Mucosa of stomach (tissue), 1 donor: Measurements from ENCODE around the gene MIB2.
"Not testable (repeated sequence)": the region's sequence is repeated elsewhere in the genome, so short reads cannot be mapped to it uniquely, and the experiment has no call there.

ENCODE experiments used
- H3K27me3 ChIP-seq: one replicate; pipeline ENCODE4 v1.7.0; 2013; ENCODE audit warnings: mild to moderate bottlenecking, low read length; ENCODE audit not compliant: control insufficient read depth, insufficient read depth
- H3K36me3 ChIP-seq: one replicate; pipeline ENCODE4 v1.7.0; 2013; ENCODE audit warnings: low read length; ENCODE audit not compliant: control insufficient read depth, insufficient read depth
- H3K4me1 ChIP-seq: one replicate; pipeline ENCODE4 v1.7.0; 2013; ENCODE audit warnings: mild to moderate bottlenecking, low read length; ENCODE audit not compliant: control insufficient read depth, insufficient read depth
- H3K4me3 ChIP-seq: one replicate; pipeline ENCODE4 v1.7.0; 2013; ENCODE audit warnings: low read length
- H3K9ac ChIP-seq: one replicate; pipeline ENCODE4 v1.7.0; 2013; ENCODE audit warnings: mild to moderate bottlenecking, low read length, moderate library complexity
- H3K9me3 ChIP-seq: one replicate; pipeline ENCODE4 v1.7.0; 2013; ENCODE audit warnings: mild to moderate bottlenecking, low read length, moderate library complexity; ENCODE audit not compliant: control insufficient read depth
- donor health status: Pancreatic carcinoma.

Gene MIB2

DNA sequence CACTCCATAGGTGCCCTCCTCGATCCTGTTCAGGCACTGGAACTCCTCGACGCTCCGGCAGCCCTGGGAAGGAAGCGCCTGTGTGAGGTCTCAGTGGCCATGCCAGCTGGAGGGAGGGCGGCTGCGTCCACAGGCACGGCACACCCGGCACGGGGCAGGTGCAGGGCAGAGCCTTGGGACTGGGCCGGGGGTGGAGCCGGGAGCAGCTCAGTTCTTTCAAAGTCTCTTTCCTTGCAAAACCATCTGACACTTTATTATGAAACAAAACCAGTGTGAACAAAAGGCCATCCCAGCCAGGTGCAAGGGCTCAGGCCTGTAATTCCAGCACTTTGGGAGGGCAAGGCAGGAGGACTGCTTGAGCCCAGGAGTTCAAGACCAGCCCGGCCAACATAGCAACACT is 23.2 kb downstream of the MIB2 start:
- not testable (repeated sequence) for H3K36me3 ChIP-seq, H3K27me3 ChIP-seq, H3K9me3 ChIP-seq, H3K4me3 ChIP-seq, H3K9ac ChIP-seq, H3K4me1 ChIP-seq

DNA sequence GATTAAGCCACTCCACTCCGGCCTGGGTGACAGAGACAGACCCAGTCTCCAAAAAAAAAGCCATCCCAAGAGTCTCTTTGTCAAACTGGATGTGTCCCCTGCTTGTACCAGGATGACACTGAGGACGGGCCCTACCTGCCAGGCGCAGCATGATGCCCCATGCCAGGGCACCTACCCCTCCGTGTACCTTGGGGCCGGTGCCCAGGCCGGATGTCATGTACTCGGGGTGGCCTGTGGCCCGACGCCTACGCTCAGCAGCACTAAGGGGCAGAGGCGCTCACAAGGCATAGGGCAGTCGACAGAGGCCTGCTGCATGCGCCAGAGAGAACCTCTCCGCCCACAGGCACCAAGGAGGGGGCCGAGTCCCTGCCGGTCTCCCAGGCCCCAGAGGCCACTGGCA is 24.1 kb downstream of the MIB2 start:
- not testable (repeated sequence) for H3K4me1 ChIP-seq, H3K4me3 ChIP-seq, H3K27me3 ChIP-seq, H3K36me3 ChIP-seq, H3K9ac ChIP-seq, H3K9me3 ChIP-seq

DNA sequence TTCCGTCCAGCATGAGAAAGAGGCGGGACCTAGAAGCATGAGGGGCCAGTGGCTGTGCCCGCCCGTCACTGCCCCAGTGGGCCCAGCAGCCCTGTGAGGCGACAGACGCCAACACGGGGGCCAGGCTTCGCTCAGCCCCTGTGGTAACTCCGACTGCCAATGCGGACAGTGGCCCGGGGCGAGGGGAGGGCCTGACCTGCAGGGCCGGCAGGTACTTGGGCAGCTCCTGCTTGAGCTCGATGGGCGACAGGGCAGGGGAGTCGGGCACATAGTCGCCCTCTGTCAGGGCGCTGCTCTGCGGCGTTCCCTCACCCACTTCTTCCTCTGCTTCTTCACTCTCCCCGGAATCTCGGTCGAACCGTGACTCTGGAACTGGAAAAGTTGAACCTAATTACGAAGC is 24.8 kb downstream of the MIB2 start:
- not testable (repeated sequence) for H3K4me3 ChIP-seq, H3K9me3 ChIP-seq, H3K27me3 ChIP-seq, H3K4me1 ChIP-seq, H3K9ac ChIP-seq, H3K36me3 ChIP-seq

DNA sequence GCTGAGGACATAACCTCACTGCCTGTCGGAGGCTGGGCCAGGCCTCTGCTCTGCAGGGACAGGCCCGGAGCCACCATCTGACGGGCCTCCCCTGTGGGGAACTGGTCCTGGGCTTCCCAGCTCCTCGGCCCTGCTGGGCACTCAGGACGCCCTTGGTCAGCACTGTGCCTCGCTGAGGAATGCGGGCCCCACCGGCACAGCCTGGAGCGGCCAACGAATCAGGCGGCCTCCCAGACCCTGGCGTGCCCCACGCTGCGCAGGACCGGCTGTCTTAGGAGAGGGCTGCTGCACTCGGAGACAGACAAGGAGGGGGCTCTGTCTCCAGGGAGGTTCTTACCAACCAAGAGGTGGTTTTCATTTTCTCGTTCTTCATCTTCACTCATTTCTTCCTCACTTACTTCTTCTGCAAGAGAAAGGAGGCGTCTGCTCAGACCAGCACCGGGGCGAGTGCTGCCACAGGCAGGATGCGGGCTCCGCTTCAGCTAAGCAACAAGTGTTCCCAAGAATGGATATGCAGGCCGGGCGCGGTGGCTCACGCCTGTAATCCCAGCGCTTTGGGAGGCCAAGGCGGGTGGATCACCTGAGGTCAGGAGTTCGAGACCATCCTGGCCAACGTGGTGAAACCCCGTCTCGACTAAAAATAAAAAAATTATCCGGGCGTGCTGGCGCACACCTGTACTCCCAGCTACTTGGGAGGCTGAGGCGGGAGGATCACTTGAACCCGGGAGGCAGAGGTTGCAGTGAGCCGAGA is 25.6 kb downstream of the MIB2 start:
- H3K9ac ChIP-seq, H3K27me3 ChIP-seq, H3K4me3 ChIP-seq, H3K4me1 ChIP-seq, H3K36me3 ChIP-seq, H3K9me3 ChIP-seq: not testable (repeated sequence)

DNA sequence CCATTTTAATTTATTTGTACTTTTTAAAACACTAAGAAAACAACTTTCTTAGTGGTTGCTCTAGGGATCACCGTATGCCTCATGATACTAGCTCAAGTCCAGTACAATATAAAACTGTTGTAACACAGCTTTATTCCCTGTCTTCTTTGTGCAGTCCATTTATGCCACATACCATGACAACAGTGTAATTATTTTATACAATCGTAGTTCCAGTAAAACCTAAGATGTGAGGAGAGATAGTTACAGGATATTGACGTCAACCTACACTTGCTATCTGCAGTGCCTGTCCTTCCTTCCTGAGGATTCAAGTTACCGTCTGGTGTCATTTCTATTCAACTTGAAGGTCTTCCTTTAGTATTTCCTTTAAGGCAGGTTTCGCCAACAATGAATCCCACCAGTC is 31.0 kb downstream of the MIB2 start:
- not testable (repeated sequence) for H3K36me3 ChIP-seq

DNA sequence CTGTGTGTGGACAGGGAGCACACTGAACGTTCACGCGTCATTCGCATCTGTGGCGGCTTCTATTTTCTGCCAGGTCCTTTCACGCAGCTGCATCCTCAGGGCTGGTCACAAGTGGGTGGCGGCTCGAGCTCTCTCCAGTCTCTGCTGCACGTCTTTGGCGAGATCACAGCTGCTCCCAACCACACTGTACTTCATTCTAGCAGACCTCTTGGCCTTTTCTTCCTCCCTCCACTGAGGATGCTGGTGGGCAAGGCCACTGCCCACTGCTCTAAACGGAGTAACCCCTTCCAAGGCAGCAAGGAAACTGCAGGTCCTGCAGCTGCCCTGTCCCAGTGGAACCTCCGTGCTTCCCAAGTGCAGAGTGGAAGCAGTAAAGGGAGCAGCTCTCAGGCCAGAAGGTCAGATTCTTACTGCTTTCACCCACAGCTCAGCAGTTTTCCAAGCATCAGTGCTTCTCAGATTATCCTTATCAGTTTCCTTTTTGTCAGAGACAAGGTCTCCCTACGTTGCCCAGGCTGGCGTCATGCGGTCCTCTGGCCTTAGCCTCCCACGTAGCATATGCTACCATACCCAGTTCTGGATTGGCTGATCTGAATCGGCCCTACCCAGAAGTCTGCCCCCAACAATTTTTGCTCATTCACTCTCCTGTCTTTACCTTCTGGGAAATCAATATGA is 32.4 kb downstream of the MIB2 start:
- H3K9ac ChIP-seq, H3K4me3 ChIP-seq, H3K36me3 ChIP-seq, H3K27me3 ChIP-seq, H3K4me1 ChIP-seq, H3K9me3 ChIP-seq: not testable (repeated sequence)

More for the DNA sequence above, 31.0 kb downstream of the MIB2 start:
- not testable (repeated sequence) for H3K9me3 ChIP-seq, H3K27me3 ChIP-seq, H3K9ac ChIP-seq, H3K4me1 ChIP-seq, H3K4me3 ChIP-seq

DNA sequence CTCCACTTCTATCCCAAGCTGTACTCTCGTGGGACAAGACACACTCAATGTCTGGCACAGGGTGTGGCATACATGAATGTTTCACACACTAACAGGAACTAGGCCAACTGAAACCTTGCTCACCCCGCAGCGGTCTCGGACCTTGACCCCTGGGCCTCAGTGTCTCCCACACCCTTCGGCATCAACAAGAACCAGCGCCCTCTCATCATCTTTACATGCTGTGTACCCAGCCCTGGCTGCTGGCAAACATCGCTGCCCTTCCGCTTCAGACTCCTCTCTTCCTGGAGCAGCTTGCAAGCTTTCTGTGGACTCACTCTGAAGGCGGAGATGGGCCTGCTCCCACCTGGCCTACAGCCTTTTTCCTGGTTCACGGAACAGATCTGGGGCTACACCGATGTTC is 33.0 kb downstream of the MIB2 start:
- H3K4me3 ChIP-seq, H3K4me1 ChIP-seq, H3K9me3 ChIP-seq, H3K9ac ChIP-seq, H3K36me3 ChIP-seq, H3K27me3 ChIP-seq: not testable (repeated sequence)

DNA sequence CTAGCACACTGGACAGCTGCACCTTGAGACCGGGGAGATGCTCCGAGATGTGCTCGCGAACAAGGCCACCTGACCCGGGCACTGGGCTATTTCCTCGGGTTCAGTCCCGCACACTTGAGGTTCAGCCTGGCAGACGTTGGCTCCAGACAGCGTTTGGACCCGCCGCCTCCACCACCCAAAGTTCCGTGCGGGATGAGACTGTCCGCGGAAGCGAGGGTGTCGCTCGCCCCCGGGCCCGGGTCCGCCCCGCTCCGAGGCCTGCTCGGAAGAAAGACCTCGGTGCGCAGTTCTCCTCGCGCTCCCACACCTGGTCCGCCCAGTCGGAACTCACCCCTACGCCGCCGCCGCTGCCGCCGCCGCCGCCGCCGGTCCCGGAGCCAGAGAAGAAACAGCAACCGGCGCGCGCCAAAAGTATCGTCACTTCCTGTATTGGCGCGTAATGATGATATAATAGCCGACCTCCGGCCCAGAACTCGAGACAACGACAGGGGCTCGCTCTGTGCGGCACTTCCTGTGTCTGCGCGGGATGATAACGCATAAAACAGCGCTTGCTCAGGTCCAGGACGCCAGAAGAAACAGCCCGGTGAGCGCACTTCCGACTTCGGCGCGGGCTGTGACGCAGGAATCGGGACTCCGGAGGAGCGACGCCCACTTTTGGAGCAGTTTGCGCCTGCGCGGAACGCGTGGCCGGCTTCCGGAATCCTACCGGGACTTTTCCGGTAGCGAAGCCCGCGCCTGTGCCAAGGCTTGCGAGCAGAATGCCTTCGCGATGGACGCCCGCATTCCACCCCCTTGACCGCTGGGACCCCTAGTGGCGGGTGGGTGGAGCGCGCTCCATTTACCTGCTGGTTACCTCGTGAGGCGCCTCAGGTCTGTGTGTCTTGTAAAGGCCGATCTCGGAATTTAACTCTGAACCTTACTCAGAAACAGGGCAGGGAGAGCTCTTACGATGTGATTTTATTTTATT is 43.6 kb downstream of the MIB2 start, which contains the start of gene CDK11B:
CDK11B (minus strand) TSS at position 422 of the 967 bp plus-strand sequence. CDS start 1,519 bp downstream, outside the sequence.
- H3K9ac ChIP-seq = peak within 1 kb of the TSS; percentile 98
- not testable (repeated sequence) for H3K27me3 ChIP-seq, H3K36me3 ChIP-seq, H3K9me3 ChIP-seq, H3K4me1 ChIP-seq
- H3K4me3 ChIP-seq = peak within 1 kb of the TSS; percentile 71

DNA sequence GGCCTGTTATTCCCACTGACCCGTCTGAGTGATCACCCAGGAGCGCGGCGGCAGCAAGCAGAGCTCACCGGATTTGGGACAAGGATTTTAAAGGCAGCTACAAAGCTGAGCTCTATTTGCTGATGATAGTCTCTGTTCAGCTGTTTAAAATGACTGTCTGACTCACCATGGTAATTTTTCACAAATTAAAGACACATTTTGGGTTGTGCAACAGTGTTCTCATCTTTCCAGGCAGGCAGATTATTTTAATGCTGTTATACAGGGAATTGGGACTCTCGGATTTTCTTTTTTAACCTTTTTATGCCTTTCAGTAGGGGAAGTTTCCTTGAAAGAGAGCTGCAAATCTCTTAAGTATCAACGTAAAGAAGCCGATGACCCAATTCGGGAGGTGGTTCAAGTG is 47.1 kb downstream of the MIB2 start:
- not testable (repeated sequence) for H3K4me3 ChIP-seq, H3K9ac ChIP-seq, H3K4me1 ChIP-seq, H3K36me3 ChIP-seq, H3K9me3 ChIP-seq, H3K27me3 ChIP-seq

DNA sequence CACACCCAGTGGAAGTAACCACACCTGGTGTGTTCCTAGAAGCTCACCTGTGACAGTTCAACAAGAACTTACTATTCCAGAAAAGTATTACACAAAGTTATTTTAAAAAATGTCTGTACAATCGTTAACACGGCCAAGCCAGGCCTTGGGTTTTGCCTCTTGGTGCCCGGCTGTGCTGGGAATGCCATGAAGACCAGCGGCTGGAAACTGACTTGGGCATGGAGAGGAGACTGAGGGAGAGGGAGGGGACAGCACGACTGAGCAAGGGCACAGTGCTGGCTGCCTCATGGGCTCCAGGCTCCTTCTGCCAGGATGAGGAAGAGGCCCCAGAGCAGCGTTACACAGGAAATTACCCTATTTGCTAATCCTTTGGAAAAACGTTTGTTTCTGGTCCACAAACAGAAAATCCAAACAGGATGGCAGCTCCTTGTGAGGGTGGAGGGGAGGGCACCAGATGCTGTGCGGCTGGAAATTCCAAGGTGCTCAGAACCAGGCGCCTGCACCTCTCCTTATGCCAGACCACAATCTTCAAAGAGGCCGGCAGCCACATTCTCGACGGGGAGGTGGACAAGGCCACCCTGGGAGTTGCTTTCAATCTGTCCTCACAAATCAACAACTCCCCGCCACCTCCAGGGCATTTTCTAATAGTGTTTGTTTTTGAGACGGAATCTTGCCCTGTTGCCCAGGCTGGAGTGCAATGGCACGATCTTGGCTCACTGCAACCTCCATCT is 47.7 kb downstream of the MIB2 start:
- H3K4me3 ChIP-seq, H3K27me3 ChIP-seq, H3K4me1 ChIP-seq, H3K9me3 ChIP-seq, H3K9ac ChIP-seq, H3K36me3 ChIP-seq: not testable (repeated sequence)

DNA sequence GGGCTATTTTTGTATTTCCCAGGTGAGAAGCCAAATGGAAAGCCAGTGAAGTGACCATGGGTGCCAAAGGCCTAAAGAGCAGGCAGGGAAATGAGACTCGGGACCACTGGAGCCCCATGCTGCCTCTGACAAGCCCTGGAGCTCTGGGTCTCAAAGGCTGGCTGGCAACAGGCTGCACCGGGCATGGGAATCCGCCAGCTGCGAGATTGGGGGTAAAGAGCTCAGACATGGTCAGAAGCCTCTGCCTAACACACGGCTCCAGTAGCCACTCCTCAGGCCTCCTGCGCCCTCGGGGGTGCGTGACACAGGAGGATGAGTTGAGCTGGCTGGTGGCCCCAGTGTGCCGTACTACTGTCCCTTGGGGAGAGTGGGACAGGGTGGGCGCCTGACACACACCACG is 49.0 kb downstream of the MIB2 start:
- not testable (repeated sequence) for H3K4me1 ChIP-seq, H3K27me3 ChIP-seq, H3K9ac ChIP-seq, H3K36me3 ChIP-seq, H3K4me3 ChIP-seq, H3K9me3 ChIP-seq
